Keratinocyte (primary cell): ENCODE measurements around the gene ATL2.

ENCODE experiments used
- CTCF ChIP-seq, 3 experiments: IDR thresholded peaks in 1 of 3; conservative IDR thresholded peaks in 1 of 3; optimal IDR thresholded peaks in 1 of 3; 2 replicates in 2 of 3; 3 replicates in 1 of 3; pipeline versions ENCODE3 to v1.5.1; 2011; ENCODE audit warnings: low read length in 3 of 3, mild to moderate bottlenecking in 3 of 3, moderate library complexity in 2 of 3, control low read depth in 1 of 3, inconsistent platforms in 1 of 3; ENCODE audit not compliant: insufficient read depth in 2 of 3; ENCODE audit errors: extremely low read depth in 1 of 3
- EZH2 ChIP-seq: IDR thresholded peaks from one replicate; pipeline ENCODE4 v1.6.1; 2012; ENCODE audit warnings: inconsistent platforms, mild to moderate bottlenecking, low read length, moderate library complexity

GRCh38 chr2:38267270-38267925, 109.7 kb downstream of the ATL2 start:
- TF ChIP-seq CTCF (optimal IDR thresholded peaks at IDR 0.05 in 1 of 3, IDR thresholded peaks at IDR 0.05 in 1 of 3, conservative IDR thresholded peaks at IDR 0.05 in 1 of 3; ENCODE audit: extremely low read depth in 1 of 3, insufficient read depth in 2 of 3, low read length in 3 of 3), result no peak
- TF ChIP-seq EZH2, result no peak
